Gastroesophageal sphincter (tissue), 4 donors: ENCODE results near the gene SPAG7. TPM values are rescaled to one million over a fixed set of nuclear protein-coding genes. Genes with fewer than 3 reads are reported as not detected.
"Not testable (repeated sequence)": the region's sequence is repeated elsewhere in the genome, so short reads cannot be mapped to it uniquely, and the experiment has no call there.

Experiments used
- ATAC-seq: fragments of 150-250 bp; one replicate; pipeline ENCODE4 v1.9.1; 2016; ENCODE audit warnings: mild to moderate bottlenecking, moderate library complexity
- H3K27ac ChIP-seq, 4 donors: fragments of 200-600 bp; sonication (generic) in 3 of 4; 1 replicate in 3 of 4; 2 replicates in 1 of 4; pipeline ENCODE4 v1.5.1; 2016 to 2019
- H3K27me3 ChIP-seq: fragments of 200-600 bp; sonication (generic); one replicate; pipeline ENCODE4 v1.5.1; 2019
- H3K36me3 ChIP-seq, 2 donors: fragments of 200-600 bp; sonication (generic); one replicate each; pipeline ENCODE4 v1.5.1; 2019; ENCODE audit warnings: control low read depth in 1 of 2
- H3K4me1 ChIP-seq, 3 donors: fragments of 200-600 bp; sonication (generic); 1 replicate in 2 of 3; 2 replicates in 1 of 3; pipeline ENCODE4 v1.5.1; 2016 to 2019; ENCODE audit warnings: control low read depth in 2 of 3
- H3K4me3 ChIP-seq, 2 donors: fragments of 200-600 bp; sonication (generic); one replicate each; pipeline ENCODE4 v1.5.1; 2019; ENCODE audit warnings: mild to moderate bottlenecking in 1 of 2, moderate library complexity in 1 of 2
- H3K9me3 ChIP-seq, 3 donors: fragments of 200-600 bp; sonication (generic); one replicate each; pipeline ENCODE4 v1.5.1; 2017 to 2019; ENCODE audit warnings: control low read depth in 2 of 3
- CTCF ChIP-seq, 4 experiments: fragments of 200-600 bp in 2 of 4; fragments of 450-650 bp in 2 of 4; sonication (generic) in 1 of 4; IDR thresholded peaks; one replicate each; pipeline ENCODE4 v1.5.1; 2017 to 2019; ENCODE audit warnings: antibody characterized with exemption in 4 of 4, mild to moderate bottlenecking in 2 of 4, moderate library complexity in 2 of 4
- EP300 ChIP-seq: sonication (generic); formaldehyde crosslinking; IDR thresholded peaks from one replicate; pipeline ENCODE4 v1.6.1; 2017; ENCODE audit warnings: antibody characterized with exemption, mild to moderate bottlenecking
- POLR2A ChIP-seq, 2 donors: fragments of 450-650 bp; IDR thresholded peaks; one replicate each; pipeline ENCODE4 v1.6.1; 2017; ENCODE audit warnings: antibody characterized with exemption in 2 of 2, mild to moderate bottlenecking in 2 of 2, moderate library complexity in 1 of 2
- POLR2AphosphoS5 ChIP-seq: sonication (generic); formaldehyde crosslinking; IDR thresholded peaks from one replicate; pipeline ENCODE4 v1.6.1; 2017; ENCODE audit warnings: antibody characterized with exemption
- WGBS, 2 donors: methylation state at CpG; one replicate each; pipeline ENCODE4 v1.1.5; 2018; ENCODE audit warnings: low coverage in 1 of 2; 5-methylcytosine and 5-hydroxymethylcytosine counted together
- small RNA-seq, 4 donors: library from RNA; depleted of rRNA; stranded (forward); fragments of <200 nt; gene quantifications; one replicate each; pipeline ENCODE3, GENCODE V24; 2016
- total RNA-seq, 4 donors: library from RNA; depleted of rRNA; stranded (reverse); fragments of >200 nt; gene quantifications; one replicate each; pipeline ENCODE4 v1.1.0, GENCODE V29; 2016

SPAG7 gene
- total RNA-seq, 4 donors from 2014 or later, result 35.1 to 77.5 (median 55.2) TPM

- Histone ChIP-seq H3K9me3 (no peaks in the 10 kb centered on the region), H3K36me3 (no peaks in the 10 kb centered on the region), H3K4me3 (no peak overlapping the region), H3K27ac (no peak overlapping the region), H3K27me3 (no peaks in the 10 kb centered on the region), H3K4me1 (no peaks in the 10 kb centered on the region)
- 50 to 71% methylated on average over 1 of the region's 4 CpGs for WGBS, 2 donors
- TF ChIP-seq CTCF (IDR thresholded peaks at IDR 0.05) (no peak), POLR2A (IDR thresholded peaks at IDR 0.05) (no peak), EP300 (no peak), POLR2AphosphoS5 (no peak)
- no peak for ATAC-seq
Observed at GRCh38 chr17:4921320-4921719, 46.3 kb downstream of the SPAG7 start.

GRCh38 chr17:4920351-4921048 is 47.1 kb downstream of the SPAG7 start:
- TF ChIP-seq POLR2A (IDR thresholded peaks at IDR 0.05) (no peak), EP300 (no peak), CTCF (IDR thresholded peaks at IDR 0.05) (no peak), POLR2AphosphoS5 (no peak)
- H3K9me3 ChIP-seq, result no peaks in the 10 kb centered on the region
- 80 to 88% methylated on average over 9 of the region's 10 CpGs for WGBS, 2 donors
- no peak overlapping the region for H3K27ac ChIP-seq
- no peaks in the 10 kb centered on the region for H3K4me1 ChIP-seq
- no peaks in the 10 kb centered on the region for H3K27me3 ChIP-seq
- no peak for ATAC-seq
- no peak overlapping the region for H3K4me3 ChIP-seq
- H3K36me3 ChIP-seq, result no peaks in the 10 kb centered on the region

- Histone ChIP-seq H3K27ac (no peak overlapping the region), H3K27me3 (no peaks in the 10 kb centered on the region), H3K9me3 (no peaks in the 10 kb centered on the region), H3K36me3 (no peaks in the 10 kb centered on the region), H3K4me1 (no peaks in the 10 kb centered on the region), H3K4me3 (no peak overlapping the region)
- no peak for ATAC-seq
- no peak for TF ChIP-seq POLR2AphosphoS5
- TF ChIP-seq EP300, result no peak
- no peak for TF ChIP-seq CTCF (IDR thresholded peaks at IDR 0.05)
- TF ChIP-seq POLR2A (IDR thresholded peaks at IDR 0.05), result no peak
- WGBS, 2 donors, result 47 to 52% methylated on average over 6 to 8 of the region's 8 CpGs
Observed at GRCh38 chr17:4919511-4920047, 48.0 kb downstream of the SPAG7 start.

GRCh38 chr17:4914551-4914950 is 53.1 kb downstream of the SPAG7 start:
- H3K9me3 ChIP-seq, H3K4me3 ChIP-seq, ATAC-seq, H3K27ac ChIP-seq, H3K36me3 ChIP-seq, H3K27me3 ChIP-seq, H3K4me1 ChIP-seq: not testable (repeated sequence)
- 84 to 86% methylated on average over 3 to 4 of the region's 4 CpGs for WGBS, 2 donors

GRCh38 chr17:4913994-4914393 is 53.6 kb downstream of the SPAG7 start:
- Histone ChIP-seq H3K27me3 (no peaks in the 10 kb centered on the region), H3K27ac (no peak overlapping the region), H3K9me3 (no peaks in the 10 kb centered on the region), H3K4me3 (no peak overlapping the region), H3K36me3 (no peaks in the 10 kb centered on the region), H3K4me1 (peaks cover 0 to 7% (median 0%) of the 10 kb centered on the region in 3 donors)
- 70 to 75% methylated on average over 1 of the region's 1 CpG for WGBS, 2 donors
- no peak for ATAC-seq
- TF ChIP-seq POLR2A (IDR thresholded peaks at IDR 0.05) (no peak), EP300 (no peak), CTCF (IDR thresholded peaks at IDR 0.05) (no peak), POLR2AphosphoS5 (no peak)

Small RNA genes lying within 50 kb of the gene (small RNA-seq; reads per million reads assigned to genes)
- gene MIR6864, result 0 to 0.26 (median 0.04) reads per million in 4 donors
- 0 to 0.12 (median 0) reads per million in 4 donors for gene MIR6865

Other genes with a start within 250 kb of the SPAG7 start
- gene MED11, start 236.4 kb downstream of the SPAG7 start, total RNA-seq, result 10 to 100 TPM; 21.9 to 28.9 (median 22.7) TPM
- 1 to 10 TPM in 1 of 4 donors, under 1 TPM in 2, not detected in 1; 0.31 to 1.2 (median 0.67) TPM for gene ZMYND15, start 228.0 kb downstream of the SPAG7 start, total RNA-seq
- 10 to 100 TPM in 2 of 4 donors, 1 to 10 TPM in 2; 5.3 to 11.6 (median 8.3) TPM for gene CXCL16, start 227.9 kb downstream of the SPAG7 start, total RNA-seq
- not detected for gene TM4SF5, start 195.9 kb downstream of the SPAG7 start, total RNA-seq
- gene VMO1, start 181.5 kb downstream of the SPAG7 start, total RNA-seq, result 1 to 10 TPM in 2 of 4 donors, not detected in 2; 1.3 to 3.5 TPM
- gene GLTPD2, start 178.9 kb downstream of the SPAG7 start, total RNA-seq, result not detected
- gene PSMB6, start 171.7 kb downstream of the SPAG7 start, total RNA-seq, result 100 to 1,000 TPM; 184 to 242 (median 187) TPM
- gene PLD2, start 160.7 kb downstream of the SPAG7 start, total RNA-seq, result 10 to 100 TPM; 10.2 to 21.3 (median 15.7) TPM
- gene MINK1, start 134.5 kb downstream of the SPAG7 start, total RNA-seq, result 10 to 100 TPM; 29.3 to 48.6 (median 46.4) TPM
- gene C17orf107, start 68.3 kb downstream of the SPAG7 start, total RNA-seq, result under 1 TPM; 0.30 to 0.81 (median 0.68) TPM
- under 1 TPM in 2 of 4 donors, not detected in 2; 0.23 to 0.67 TPM for gene CHRNE, start 64.7 kb downstream of the SPAG7 start, total RNA-seq
- under 1 TPM in 1 of 4 donors, not detected in 3; 0.19 TPM for gene GP1BA, start 35.5 kb downstream of the SPAG7 start, total RNA-seq
- gene SLC25A11, start 27.8 kb downstream of the SPAG7 start, total RNA-seq, result 10 to 100 TPM; 28.7 to 58.9 (median 46.8) TPM
- gene RNF167, start 27.5 kb downstream of the SPAG7 start, total RNA-seq, result 10 to 100 TPM; 67.3 to 98.8 (median 85.9) TPM
- gene PFN1, start 19.3 kb downstream of the SPAG7 start, total RNA-seq, result 1,000 to 10,000 TPM in 2 of 4 donors, 100 to 1,000 TPM in 2; 920 to 1,441 (median 1,060) TPM
- gene ENO3, start 16.7 kb downstream of the SPAG7 start, total RNA-seq, result 10 to 100 TPM in 2 of 4 donors, 1 to 10 TPM in 2; 1.5 to 16.2 (median 7.6) TPM
- gene CAMTA2, start 19.9 kb upstream of the SPAG7 start, total RNA-seq, result 10 to 100 TPM; 16.7 to 50.0 (median 26.1) TPM
- 1 to 10 TPM in 2 of 4 donors, under 1 TPM in 1, not detected in 1; 0.93 to 4.4 (median 3.8) TPM for gene INCA1, start 29.7 kb upstream of the SPAG7 start, total RNA-seq
- 100 to 1,000 TPM; 147 to 302 (median 180) TPM for gene KIF1C, start 30.1 kb upstream of the SPAG7 start, total RNA-seq
- gene SLC52A1, start 67.6 kb upstream of the SPAG7 start, total RNA-seq, result not detected
- gene ZFP3, start 110.7 kb upstream of the SPAG7 start, total RNA-seq, result 1 to 10 TPM; 5.8 to 8.1 (median 6.6) TPM
- 10 to 100 TPM; 10.5 to 22.9 (median 14.7) TPM for gene ZNF232, start 144.1 kb upstream of the SPAG7 start, total RNA-seq
- 1 to 10 TPM in 1 of 4 donors, under 1 TPM in 3; 0.07 to 6.1 (median 0.20) TPM for gene USP6, start 148.2 kb upstream of the SPAG7 start, total RNA-seq
- 10 to 100 TPM in 2 of 4 donors, 1 to 10 TPM in 2; 8.4 to 21.3 (median 10.7) TPM for gene ZNF594, start 224.1 kb upstream of the SPAG7 start, total RNA-seq